Rectal smooth muscle tissue (tissue), 1 donor: ENCODE data around the gene DNM1.

Experiments used
- H3K27ac ChIP-seq: one replicate; pipeline ENCODE4 v1.7.0; 2013; ENCODE audit warnings: low read depth, low read length, inconsistent platforms
- H3K27me3 ChIP-seq: one replicate; pipeline ENCODE4 v1.7.0; 2013; ENCODE audit warnings: low read length; ENCODE audit not compliant: control insufficient read depth, insufficient read depth
- H3K36me3 ChIP-seq: one replicate; pipeline ENCODE4 v1.7.0; 2013; ENCODE audit warnings: low read length; ENCODE audit not compliant: control insufficient read depth, insufficient read depth
- H3K4me1 ChIP-seq: one replicate; pipeline ENCODE4 v1.7.0; 2013; ENCODE audit warnings: low read length; ENCODE audit not compliant: control insufficient read depth, insufficient read depth
- H3K4me3 ChIP-seq: one replicate; pipeline ENCODE4 v1.7.0; 2013; ENCODE audit warnings: low read length
- H3K9ac ChIP-seq: one replicate; pipeline ENCODE4 v1.7.0; 2013; ENCODE audit warnings: low read length

The DNM1 gene

DNA sequence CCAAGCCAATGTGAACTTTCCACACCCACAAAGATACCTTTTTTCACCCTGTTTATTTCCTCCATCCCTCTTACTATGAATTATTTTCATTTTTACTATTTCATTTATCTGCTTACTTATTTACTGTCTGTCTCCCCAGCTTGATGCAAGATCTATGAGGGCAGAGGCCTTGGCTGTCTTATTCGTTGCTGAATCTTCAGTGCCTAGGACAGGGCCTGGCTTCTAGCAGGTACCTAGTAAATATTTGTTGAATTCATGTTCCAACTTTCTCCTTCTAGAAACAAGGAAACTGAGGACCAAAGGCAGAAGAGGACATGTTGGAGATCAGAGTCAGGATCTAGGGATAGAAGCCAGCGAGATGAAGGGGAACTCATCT, 543 bp upstream of the DNM1 start:
- H3K27me3 ChIP-seq = peaks cover 7% of the 10 kb centered on the region
- no peak overlapping the region for H3K9ac ChIP-seq
- H3K4me3 ChIP-seq = no peak overlapping the region
- H3K27ac ChIP-seq = no peak overlapping the region
- no peaks in the 10 kb centered on the region for H3K4me1 ChIP-seq
- no peaks in the 10 kb centered on the region for H3K36me3 ChIP-seq

DNA sequence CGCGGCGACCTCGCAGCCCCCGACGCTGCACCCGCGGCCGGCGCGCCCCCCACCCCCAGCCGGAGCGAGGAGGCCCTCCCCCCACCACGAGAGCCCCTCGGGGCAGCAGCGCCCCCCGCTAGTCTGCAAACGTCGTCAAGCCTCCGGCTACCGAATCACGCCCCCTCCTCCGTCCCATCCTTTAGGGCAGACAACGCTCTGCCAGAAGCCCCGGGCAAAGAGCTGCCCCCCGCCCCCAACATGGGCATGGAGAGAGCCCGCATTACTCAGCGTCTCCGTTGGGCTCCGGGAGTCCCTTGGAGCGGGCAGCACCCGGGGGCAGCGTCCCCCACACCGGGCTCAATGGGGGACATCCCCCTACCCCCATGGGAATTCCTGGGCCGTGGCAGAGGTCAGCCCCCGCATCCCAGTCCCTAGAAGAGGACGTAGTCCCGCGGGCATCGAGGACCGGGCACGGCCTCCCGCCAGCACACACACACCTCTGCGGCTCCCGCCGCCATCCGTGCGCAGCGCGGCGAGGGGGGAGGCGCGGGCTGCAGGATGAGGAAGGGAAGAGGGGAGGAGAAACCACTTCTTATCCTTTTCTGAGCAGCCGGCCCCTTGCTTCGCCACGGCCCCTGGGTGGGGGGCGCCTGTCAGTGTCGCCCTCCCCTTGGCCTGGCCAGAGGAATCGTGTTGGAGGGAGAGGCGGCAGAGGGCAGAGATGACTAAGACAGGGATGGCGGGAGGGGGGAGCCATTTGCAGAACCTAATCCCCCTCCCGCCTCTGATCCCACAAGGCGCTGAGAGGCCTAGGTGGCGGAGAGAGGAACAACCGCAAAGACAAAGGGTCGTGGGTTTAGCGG, 750 bp downstream of the DNM1 start:
- H3K4me1 ChIP-seq = no peaks in the 10 kb centered on the region
- H3K4me3 ChIP-seq = peak overlapping the region; percentile 68
- peaks cover 7% of the 10 kb centered on the region for H3K27me3 ChIP-seq
- H3K36me3 ChIP-seq = no peaks in the 10 kb centered on the region
- no peak overlapping the region for H3K27ac ChIP-seq
- H3K9ac ChIP-seq = no peak overlapping the region

DNA sequence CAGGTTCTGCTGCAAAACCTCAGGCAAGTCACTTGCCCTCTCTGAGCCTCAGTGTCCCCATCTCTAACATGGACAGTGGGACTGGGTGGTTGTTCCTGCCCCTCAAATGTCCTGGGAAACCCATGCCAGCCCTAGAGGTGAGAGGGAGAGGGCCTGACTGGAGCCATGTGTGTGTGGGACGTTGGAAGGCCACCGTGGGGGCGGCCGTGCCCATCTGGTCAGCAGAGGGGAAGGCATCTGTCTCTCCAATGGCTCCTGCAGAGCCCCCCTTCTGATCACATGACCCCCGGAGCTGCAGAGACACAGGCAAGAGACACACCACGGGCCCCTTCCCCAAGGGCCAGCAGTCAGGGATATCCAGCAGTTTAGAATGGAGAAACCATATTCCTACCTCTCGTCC, 1.7 kb downstream of the DNM1 start:
- no peak overlapping the region for H3K27ac ChIP-seq
- peak overlapping the region; percentile 58 for H3K4me3 ChIP-seq
- H3K9ac ChIP-seq = no peak overlapping the region

DNA sequence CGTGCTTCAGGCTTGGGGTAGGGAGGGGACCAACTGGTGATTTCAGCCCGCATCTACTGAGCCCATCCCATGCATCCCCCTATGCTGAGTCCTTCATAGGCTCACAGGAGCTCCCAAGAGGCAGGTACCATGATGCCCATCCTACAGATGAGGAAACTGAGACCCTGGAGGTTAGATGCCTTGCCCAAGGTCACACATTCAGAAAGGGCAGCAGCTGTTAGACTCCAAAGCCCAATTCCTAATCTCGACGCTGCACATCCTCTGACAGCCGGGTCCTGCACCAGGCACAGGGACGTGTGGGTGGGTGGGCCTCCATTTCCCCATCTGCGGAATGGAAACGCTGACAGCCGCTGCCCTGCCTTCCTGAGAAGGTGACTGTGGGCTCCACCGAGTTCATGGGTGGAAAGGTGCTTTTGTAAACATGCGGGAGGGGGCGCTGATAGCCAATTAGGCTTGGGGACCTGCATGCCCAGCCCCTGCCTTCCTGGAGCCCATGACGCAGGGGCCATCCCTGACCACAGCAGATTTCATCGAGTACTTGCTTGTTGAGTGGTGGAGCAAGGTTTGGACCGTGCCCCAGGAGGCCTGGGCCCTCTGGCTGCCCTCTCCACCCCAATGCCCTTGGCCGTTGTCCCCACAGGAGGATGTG, 2.2 kb downstream of the DNM1 start:
- Histone ChIP-seq H3K27me3 (peaks cover 7% of the 10 kb centered on the region), H3K4me3 (no peak overlapping the region), H3K4me1 (no peaks in the 10 kb centered on the region), H3K27ac (no peak overlapping the region), H3K36me3 (no peaks in the 10 kb centered on the region), H3K9ac (no peak overlapping the region)

More for the DNA sequence above, 1.7 kb downstream of the DNM1 start:
- Histone ChIP-seq H3K27me3 (peaks cover 7% of the 10 kb centered on the region), H3K36me3 (no peaks in the 10 kb centered on the region), H3K4me1 (no peaks in the 10 kb centered on the region)

DNA sequence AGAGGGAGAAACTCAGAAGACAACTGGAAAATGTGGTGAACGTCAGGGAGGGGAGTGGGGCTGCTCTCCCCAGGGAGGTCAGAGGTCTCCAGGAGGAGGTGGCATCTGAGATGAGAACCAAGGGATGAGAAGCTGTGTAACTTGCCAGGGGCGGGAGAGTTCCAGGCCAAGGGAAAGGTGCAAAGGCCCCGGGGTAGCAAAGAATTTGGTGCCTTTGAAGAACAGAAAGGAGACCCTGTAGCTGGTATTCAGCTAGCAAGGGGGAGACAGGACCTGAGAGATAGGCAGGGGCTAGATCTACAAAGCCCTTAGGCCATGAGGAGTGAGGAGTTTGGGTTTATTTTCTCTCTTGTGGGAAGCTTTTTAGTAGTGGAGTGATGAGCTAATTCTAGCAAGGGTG, 3.3 kb downstream of the DNM1 start:
- Histone ChIP-seq H3K36me3 (no peaks in the 10 kb centered on the region), H3K27ac (no peak overlapping the region), H3K4me1 (no peaks in the 10 kb centered on the region), H3K4me3 (no peak overlapping the region), H3K9ac (no peak overlapping the region), H3K27me3 (peaks cover 7% of the 10 kb centered on the region)

DNA sequence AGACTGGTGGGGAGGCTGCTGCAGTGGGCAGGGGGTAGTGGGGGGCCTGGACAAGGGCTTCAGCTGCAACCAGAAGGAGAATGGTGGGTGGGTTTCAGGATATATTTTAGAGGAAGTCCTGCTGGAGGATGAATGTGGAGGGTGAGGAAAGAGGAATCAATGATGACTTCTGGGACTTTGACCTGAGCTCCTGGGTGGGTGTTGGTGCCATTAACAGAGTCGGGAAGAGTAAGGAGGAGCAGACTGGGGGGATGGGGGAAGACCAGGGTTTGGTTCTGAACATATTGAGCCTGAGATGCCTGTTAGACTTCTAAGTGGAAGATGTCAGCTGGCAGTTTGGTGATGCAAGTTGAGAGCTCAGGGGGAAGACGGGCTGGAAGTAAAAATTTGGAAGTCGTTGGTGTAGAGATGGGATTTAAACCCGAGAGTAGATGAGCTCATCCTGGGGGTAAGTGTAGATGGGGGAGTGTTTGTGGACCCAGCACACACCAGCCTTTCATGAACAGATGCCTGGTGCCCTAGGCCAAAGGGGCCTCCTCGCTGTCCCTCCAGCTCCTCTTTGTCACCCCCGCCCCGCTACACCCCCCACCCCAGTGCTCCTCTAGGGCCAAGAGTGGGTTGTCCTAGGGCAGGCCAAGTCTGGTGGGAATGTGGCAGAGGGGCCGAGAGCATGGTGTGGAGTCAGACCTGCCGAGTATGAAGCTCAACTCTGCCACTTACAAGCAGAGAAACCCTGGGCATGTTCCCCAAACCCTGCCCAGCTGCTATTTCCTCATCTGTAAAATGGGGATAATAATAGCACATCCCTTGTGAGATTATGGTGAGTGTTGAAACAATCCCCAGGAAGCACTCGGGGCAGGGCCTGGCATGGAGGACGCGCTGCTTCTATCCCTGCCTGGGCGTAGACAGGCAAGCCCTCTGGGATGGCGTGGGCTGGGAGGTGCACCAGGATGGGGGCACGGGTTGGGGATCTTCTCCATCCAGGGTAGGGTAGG, 4.0 kb downstream of the DNM1 start:
- Histone ChIP-seq H3K27ac (no peak overlapping the region), H3K4me1 (no peaks in the 10 kb centered on the region), H3K4me3 (no peak overlapping the region), H3K36me3 (no peaks in the 10 kb centered on the region), H3K27me3 (peaks cover 7% of the 10 kb centered on the region), H3K9ac (no peak overlapping the region)

DNA sequence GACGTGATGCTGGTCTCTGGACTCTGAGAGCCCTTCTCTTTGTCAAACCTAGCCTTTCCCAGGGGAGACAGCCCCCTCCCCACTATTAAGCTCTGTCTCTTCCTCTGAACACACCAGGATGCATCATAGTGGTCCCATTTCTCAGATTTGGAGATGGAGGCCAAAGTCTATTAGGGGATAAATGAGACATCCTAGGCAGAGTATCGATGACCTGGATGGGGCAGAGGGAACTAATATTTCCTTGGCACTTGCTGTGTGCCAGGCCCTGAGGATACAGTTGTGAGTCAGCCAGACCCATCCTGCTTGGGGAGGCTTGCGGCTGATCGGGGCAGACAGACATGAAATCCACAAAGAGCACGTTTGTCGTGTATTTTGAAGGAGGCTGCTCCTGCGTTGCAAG, 5.2 kb downstream of the DNM1 start:
- peaks cover 7% of the 10 kb centered on the region for H3K27me3 ChIP-seq
- H3K4me1 ChIP-seq = no peaks in the 10 kb centered on the region
- no peak overlapping the region for H3K27ac ChIP-seq
- H3K9ac ChIP-seq = no peak overlapping the region
- no peak overlapping the region for H3K4me3 ChIP-seq
- H3K36me3 ChIP-seq = no peaks in the 10 kb centered on the region

DNA sequence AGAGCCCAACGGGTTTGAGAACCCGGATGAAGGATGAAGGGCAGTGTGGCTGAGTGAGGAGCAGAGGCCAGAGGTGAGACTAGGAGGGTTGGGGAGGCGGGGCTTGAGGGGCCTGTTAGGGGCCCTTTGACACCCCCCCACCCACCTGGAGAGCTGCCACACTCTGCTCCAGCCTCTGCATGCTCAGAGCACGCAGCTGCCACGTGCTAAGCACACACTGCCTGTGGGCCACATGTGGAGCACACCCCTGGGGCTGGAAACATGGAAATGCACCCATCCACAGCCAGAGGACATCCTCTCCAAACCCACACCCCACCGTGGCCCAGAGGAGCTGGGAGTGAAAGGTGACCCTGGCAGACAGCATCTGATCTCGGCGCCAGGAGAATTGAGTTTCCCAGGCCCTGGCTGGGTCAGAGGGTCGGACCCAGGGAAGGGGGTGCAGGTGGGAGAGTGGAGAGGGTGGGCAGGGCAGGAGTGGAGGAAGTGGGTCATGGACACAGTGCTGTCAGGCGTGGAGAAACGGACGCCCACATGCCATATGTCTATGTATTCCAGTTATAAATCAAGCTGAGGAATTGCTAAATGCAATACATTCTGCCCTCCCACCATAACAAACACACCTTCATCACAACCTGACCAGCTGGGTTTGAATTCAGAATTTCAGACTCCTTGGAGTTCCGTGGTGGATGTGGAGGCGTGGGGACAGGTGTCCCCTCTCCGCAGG, 5.9 kb downstream of the DNM1 start:
- no peaks in the 10 kb centered on the region for H3K4me1 ChIP-seq

DNA sequence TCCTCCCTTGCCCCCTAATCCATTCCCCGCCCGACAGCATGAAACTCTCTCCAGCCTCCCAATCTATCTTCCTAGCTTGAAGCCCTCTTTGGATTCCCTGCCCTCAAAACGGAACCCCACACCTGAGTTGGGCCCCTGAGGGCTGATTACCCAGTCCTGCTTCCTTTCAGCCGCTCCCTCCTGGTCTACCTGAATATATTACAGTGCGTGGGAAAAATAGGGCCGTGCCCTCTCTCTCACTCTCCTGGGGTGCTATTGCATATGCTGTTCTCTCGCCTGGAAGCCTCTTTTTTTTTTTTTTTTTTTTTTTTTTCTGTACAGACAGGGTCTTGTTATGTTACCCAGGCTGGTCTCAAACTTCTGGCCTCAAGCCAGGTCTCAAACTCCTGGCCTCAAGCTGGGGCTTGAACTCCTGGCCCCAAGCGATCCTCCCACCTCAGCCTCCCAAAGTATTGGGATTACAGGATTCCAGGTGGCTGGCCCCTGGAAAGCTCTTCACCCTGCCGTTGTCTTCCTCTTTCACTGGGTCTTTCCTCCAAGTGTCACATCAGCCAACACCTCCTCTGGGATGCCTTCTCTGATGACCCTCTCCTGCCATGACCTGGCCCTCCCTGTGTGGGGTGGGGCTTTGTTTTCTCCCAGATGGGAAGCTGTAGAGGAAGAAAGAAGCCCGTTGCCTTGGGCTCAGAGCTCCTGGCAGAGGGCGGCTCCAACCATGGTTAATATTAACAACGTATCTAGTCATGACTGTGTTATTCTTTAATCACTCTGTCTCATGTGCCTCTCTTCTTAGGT, 8.2 kb downstream of the DNM1 start:
- Histone ChIP-seq H3K4me3 (no peak overlapping the region), H3K27me3 (no peaks in the 10 kb centered on the region), H3K9ac (no peak overlapping the region), H3K36me3 (no peaks in the 10 kb centered on the region), H3K27ac (no peak overlapping the region), H3K4me1 (peaks cover 1% of the 10 kb centered on the region)

More for the DNA sequence above, 5.9 kb downstream of the DNM1 start:
- Histone ChIP-seq H3K9ac (no peak overlapping the region), H3K36me3 (no peaks in the 10 kb centered on the region), H3K27me3 (peaks cover 6% of the 10 kb centered on the region), H3K27ac (no peak overlapping the region), H3K4me3 (no peak overlapping the region)

DNA sequence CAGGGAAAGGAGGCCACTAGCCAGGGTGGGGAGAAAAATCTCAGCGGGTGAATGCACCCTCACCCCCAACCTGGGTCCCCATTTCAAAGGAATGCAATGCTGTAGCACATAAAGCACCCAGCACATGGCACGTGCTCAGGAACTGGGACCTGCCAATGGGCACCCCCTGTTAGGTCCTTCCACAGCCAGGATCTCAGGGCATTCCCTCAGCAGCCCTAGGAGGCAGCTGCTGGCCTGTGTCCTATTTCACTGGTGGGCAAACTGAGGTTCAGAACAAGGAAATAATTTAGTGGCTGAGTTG, 8.8 kb downstream of the DNM1 start:
- peaks cover 2% of the 10 kb centered on the region for H3K4me1 ChIP-seq
- H3K4me3 ChIP-seq = no peak overlapping the region
- H3K36me3 ChIP-seq = no peaks in the 10 kb centered on the region
- no peaks in the 10 kb centered on the region for H3K27me3 ChIP-seq
- no peak overlapping the region for H3K27ac ChIP-seq
- H3K9ac ChIP-seq = no peak overlapping the region

DNA sequence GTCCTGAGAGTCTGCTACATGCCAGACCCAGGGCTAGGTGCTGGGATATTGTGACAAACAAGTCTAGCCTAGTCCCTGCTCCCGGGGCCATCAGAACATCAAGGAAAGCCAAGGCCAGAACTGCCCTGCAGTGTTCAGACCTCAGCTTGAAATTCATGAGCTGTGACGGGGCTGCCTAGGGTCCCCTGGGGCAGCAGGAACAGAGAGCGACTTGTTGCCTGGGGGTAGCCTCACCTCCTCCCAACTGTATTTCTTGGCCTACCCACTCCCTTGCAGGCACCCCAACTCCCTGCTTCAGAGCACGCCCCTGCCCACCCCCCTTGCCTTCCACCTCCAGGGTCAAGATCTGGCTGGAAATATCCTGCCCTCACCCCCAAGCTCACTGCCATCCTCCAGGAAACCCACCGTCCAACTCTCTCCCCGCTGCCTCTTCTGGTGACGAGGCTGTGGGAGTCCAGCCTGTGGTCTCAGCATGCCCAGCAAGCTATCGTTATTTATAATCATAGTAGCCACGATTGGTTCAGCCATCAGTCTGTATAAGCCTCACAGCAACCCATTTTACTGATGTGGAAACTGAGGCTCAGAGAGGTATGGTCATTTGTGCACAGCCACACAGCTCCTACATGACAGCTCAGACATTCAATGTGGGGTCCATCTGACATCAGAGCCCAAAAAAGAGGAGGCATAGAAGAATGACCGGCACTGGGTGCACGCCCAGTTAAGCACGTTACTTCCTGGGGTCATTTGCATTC, 10.7 kb downstream of the DNM1 start:
- H3K9ac ChIP-seq = no peak overlapping the region
- H3K4me1 ChIP-seq = peaks cover 2% of the 10 kb centered on the region
- H3K4me3 ChIP-seq = no peak overlapping the region
- no peaks in the 10 kb centered on the region for H3K36me3 ChIP-seq
- H3K27me3 ChIP-seq = no peaks in the 10 kb centered on the region
- H3K27ac ChIP-seq = no peak overlapping the region
